HG03520 (cell line): Measurements from ENCODE around the gene PSIP1.
"Not testable (repeated sequence)": the region's sequence is repeated elsewhere in the genome, so short reads cannot be mapped to it uniquely, and the experiment has no call there.

Experiments used
- ATAC-seq: cut with Tn5 transposase; IDR thresholded peaks from one replicate; pipeline ENCODE4 v1.9.1; 2021; ENCODE audit warnings: mild to moderate bottlenecking, moderate library complexity; ENCODE audit not compliant: unreplicated experiment

The PSIP1 gene

GRCh38 chr9:15441841-15442240 lies 68.9 kb downstream of the PSIP1 start:
- not testable (repeated sequence) for ATAC-seq

- no peak for ATAC-seq
Observed at GRCh38 chr9:15438891-15439290, 71.9 kb downstream of the PSIP1 start.

GRCh38 chr9:15433661-15434060 lies 77.1 kb downstream of the PSIP1 start:
- no peak for ATAC-seq

- no peak for ATAC-seq
Observed at GRCh38 chr9:15433191-15433590, 77.6 kb downstream of the PSIP1 start.

- no peak for ATAC-seq
Observed at GRCh38 chr9:15430920-15431844, 79.6 kb downstream of the PSIP1 start.

- ATAC-seq = not testable (repeated sequence)
Observed at GRCh38 chr9:15427702-15428101, 83.1 kb downstream of the PSIP1 start.

- ATAC-seq = peak; percentile 25
Observed at GRCh38 chr9:15426019-15426418, 84.8 kb downstream of the PSIP1 start.

GRCh38 chr9:15423231-15423985 lies 87.4 kb downstream of the PSIP1 start:
- no peak for ATAC-seq

- peak; percentile 97 for ATAC-seq
Observed at GRCh38 chr9:15422372-15423230, 88.2 kb downstream of the PSIP1 start, which contains the start of gene SNAPC3. SNAPC3 (plus strand) TSS chr9:15422876; CDS start chr9:15422880, 4 bp downstream.

- no peak for ATAC-seq
Observed at GRCh38 chr9:15421990-15422371, 88.8 kb downstream of the PSIP1 start.

GRCh38 chr9:15421532-15421931 lies 89.2 kb downstream of the PSIP1 start:
- ATAC-seq = no peak

GRCh38 chr9:15420796-15421195 lies 90.0 kb downstream of the PSIP1 start:
- no peak for ATAC-seq

- no peak for ATAC-seq
Observed at GRCh38 chr9:15417626-15418025, 93.1 kb downstream of the PSIP1 start.

GRCh38 chr9:15416880-15417279 lies 93.9 kb downstream of the PSIP1 start:
- ATAC-seq = peak; percentile 57
